DMS53 (cell line): Measurements from ENCODE around the gene ZNF581.

Experiments used
- DNase-seq: peaks from one replicate; lab custom pipeline; 2025; lab: John Stamatoyannopoulos, UW

ZNF581 gene

DNA sequence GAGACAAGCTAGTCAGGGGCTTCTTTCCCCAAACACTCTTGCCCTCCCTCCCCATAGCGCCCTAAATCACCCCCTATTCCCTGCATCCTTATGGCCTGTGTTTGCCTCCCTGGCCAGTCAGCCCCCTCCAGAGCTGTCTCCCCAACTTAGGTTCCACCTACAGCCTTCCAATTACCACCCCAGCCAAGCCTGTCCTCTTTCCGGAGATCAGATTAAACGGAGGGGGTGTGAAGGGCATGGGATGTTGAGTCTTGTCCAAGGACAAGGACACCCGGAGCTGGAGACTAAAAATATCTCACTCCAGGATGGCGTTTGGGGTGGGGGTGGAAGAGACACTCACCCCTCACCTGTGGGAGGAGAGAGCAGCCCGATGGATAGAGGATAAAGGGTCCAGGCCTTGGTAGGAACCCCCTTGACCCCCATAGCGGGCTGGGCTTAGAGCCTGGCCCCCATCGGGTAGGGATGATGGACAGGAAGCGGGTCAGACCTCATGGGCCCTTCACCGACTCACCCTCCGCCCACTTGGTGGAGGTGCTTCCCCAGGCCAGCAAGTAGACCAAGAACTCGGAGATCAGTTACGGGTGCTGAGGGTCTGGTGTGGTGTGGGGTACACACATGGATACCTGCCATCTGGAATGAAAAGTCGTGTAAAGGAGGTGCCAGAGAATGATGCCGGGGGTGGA is 32.0 kb upstream of the ZNF581 start:
- no peak for DNase-seq

DNA sequence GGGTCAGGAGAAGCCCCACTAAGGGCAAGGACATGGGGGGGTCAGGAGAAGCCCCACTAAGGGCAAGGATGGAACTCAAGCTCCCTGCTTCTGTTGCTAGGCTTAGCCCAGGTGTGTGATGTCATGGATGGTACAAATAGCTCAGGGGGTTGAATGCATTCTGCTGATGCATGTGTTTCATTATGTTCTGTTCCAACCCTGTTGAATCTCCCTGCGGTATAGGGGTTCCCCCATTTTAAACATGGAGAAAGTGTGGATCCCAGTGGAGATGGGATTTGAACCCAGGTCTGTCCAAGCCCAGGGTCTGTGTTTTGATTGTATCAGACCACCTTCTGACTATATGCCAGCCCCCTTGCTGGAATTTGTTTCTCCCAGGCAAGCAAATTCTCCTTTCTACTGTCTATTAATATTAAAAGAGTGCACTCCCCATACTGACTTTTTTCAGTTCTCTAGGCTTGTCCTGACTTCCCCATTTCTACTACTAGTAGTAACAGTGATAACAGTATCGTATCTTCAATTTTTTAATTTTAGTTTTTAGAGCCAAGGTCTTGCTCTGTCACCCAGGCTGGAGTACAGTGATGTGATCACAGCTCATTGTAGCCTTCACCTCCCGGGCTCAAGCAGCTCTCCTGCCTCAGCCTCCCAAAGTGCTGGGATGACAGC is 31.3 kb upstream of the ZNF581 start:
- no peak for DNase-seq

DNA sequence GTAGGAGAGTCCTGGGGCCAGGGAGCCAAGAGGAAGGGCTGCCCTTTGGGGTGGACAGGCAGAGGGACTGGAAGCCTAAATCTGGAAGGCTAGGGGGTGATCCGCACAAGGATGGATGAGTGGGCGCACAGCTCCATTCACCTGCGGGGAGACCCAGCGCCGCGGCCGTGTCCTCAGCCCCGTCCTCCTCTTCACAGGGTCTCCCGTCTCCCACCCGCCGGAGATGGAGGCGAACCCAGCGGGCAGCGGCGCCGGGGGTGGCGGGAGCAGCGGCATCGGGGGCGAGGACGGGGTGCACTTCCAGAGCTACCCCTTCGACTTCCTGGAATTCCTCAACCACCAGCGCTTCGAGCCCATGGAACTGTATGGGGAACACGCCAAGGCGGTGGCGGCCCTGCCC is 30.1 kb upstream of the ZNF581 start:
- DNase-seq, result no peak

DNA sequence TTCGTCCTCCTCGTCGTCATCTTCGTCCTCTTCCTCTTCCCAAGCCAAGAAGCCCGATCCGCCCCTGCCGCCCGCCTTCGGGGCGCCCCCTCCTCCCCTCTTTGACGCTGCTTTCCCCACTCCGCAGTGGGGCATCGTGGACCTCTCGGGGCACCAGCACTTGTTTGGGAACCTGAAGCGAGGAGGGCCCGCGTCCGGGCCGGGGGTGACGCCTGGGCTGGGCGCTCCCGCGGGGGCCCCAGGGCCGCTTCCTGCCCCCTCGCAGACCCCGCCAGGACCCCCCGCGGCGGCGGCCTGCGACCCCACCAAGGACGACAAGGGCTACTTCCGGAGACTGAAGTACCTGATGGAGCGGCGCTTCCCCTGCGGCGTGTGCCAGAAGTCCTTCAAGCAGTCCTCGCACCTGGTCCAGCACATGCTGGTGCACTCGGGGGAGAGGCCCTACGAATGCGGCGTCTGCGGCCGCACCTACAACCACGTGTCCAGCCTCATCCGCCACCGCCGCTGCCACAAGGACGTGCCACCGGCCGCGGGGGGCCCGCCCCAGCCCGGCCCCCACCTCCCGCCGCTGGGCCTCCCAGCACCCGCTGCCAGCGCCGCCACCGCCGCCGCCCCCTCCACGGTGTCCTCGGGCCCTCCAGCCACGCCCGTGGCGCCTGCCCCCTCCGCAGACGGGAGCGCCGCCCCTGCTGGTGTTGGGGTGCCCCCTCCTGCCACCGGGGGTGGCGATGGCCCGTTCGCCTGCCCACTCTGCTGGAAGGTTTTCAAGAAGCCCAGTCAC is 29.3 kb upstream of the ZNF581 start:
- DNase-seq, result no peak

DNA sequence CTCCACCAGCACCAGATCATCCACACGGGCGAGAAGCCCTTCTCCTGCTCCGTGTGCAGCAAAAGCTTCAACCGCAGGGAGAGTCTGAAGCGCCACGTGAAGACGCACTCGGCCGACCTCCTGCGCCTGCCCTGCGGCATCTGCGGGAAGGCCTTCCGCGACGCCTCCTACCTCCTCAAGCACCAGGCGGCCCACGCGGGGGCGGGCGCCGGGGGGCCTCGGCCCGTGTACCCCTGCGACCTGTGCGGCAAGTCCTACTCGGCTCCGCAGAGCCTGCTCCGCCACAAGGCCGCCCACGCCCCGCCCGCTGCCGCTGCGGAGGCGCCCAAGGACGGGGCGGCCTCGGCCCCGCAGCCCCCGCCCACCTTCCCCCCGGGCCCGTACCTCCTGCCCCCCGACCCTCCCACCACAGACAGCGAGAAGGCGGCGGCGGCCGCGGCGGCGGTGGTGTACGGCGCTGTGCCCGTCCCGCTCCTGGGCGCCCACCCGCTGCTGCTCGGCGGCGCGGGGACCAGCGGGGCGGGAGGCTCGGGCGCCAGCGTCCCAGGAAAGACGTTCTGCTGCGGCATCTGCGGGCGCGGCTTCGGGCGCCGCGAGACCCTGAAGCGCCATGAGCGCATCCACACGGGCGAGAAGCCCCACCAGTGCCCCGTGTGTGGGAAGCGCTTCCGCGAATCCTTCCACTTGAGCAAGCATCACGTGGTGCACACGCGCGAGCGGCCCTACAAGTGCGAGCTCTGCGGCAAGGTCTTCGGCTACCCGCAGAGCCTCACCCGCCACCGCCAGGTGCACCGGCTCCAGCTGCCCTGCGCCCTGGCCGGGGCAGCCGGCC is 28.5 kb upstream of the ZNF581 start:
- no peak for DNase-seq

DNA sequence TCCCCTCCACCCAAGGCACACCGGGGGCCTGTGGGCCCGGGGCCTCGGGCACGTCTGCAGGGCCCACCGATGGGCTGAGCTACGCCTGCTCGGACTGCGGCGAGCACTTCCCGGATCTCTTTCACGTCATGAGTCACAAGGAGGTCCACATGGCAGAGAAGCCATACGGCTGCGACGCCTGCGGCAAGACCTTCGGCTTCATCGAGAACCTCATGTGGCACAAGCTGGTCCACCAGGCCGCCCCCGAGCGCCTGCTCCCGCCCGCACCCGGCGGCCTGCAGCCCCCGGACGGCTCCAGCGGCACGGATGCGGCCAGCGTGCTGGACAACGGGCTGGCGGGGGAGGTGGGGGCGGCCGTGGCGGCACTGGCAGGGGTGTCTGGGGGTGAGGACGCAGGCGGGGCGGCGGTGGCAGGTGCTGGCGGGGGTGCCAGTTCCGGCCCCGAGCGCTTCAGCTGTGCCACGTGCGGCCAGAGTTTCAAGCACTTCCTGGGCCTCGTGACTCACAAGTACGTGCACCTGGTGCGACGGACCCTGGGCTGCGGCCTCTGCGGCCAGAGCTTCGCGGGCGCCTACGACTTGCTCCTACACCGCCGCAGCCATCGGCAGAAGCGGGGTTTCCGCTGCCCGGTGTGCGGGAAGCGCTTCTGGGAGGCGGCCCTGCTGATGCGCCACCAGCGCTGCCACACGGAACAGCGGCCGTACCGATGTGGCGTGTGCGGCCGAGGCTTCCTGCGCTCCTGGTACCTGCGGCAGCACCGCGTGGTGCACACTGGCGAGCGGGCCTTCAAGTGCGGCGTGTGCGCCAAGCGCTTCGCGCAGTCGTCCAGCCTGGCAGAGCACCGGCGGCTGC is 27.7 kb upstream of the ZNF581 start:
- DNase-seq, result no peak

DNA sequence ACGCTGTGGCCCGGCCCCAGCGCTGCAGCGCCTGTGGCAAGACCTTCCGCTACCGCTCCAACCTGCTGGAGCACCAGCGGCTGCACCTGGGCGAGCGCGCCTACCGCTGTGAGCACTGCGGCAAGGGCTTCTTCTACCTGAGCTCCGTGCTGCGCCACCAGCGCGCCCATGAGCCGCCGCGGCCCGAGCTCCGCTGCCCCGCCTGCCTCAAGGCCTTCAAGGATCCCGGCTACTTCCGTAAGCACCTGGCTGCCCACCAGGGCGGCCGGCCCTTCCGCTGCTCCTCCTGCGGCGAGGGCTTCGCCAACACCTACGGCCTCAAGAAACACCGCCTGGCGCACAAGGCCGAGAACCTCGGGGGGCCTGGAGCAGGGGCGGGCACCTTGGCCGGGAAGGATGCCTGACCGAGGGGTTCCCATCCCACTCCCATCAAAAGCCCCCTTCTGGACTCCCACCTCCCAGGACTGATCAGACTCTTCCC is 27.0 kb upstream of the ZNF581 start:
- no peak for DNase-seq

DNA sequence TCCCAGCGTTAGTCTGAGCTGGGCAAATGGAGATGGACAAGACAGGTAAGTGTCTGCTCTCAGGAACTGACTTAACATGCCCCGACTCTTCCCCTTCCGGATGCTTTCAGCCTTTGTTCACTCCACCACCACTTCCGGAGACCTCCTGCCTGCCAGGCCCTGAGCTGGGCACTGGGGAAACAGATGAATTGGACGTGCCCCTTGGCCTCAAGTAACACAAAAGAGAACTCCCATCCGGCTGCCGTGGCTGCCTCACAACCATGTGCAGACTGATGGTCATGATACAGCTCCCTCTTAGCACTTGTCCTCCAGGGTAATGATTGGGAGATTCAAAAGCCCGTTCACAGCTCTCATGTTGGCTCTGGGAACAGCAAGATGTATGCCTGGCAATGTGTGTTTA is 26.0 kb upstream of the ZNF581 start:
- no peak for DNase-seq

DNA sequence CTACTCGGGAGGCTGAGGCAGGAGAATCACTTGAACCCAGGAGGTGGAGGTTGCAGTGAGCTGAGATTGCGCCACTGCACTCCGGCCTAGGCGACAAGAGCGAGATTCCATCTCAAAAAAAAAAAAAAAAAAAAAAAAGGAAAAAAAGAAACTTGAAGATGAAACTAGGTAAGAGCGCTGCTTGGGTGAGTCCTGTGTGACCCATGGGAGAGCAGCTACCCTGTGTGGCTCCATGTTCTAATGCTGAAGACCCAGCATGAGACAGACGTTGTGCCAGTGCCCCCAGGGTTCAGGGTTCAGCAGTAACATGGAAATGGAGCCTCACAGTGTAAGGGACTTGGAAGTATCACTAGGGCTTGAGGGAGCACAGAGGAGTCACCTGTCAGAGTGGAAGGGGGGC is 25.0 kb upstream of the ZNF581 start:
- no peak for DNase-seq

DNA sequence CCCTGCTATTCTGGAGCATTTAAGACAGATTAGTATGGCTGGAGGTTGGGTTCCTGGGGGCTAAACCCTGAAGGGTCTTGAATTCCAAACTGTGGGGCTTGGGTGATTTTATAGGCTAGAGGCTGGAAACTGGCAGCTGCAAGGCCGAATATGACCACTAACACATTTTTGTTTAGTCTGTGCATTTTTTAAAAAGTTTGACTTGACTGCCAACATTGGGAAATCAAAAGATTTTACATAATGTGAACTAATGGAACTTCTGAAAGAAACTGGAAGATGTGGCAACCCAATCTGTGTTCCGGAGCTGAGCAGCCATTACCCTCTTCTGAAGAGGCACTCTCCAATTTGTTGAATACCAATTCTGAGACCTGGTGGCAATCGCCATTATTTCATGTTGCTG is 24.2 kb upstream of the ZNF581 start:
- no peak for DNase-seq

DNA sequence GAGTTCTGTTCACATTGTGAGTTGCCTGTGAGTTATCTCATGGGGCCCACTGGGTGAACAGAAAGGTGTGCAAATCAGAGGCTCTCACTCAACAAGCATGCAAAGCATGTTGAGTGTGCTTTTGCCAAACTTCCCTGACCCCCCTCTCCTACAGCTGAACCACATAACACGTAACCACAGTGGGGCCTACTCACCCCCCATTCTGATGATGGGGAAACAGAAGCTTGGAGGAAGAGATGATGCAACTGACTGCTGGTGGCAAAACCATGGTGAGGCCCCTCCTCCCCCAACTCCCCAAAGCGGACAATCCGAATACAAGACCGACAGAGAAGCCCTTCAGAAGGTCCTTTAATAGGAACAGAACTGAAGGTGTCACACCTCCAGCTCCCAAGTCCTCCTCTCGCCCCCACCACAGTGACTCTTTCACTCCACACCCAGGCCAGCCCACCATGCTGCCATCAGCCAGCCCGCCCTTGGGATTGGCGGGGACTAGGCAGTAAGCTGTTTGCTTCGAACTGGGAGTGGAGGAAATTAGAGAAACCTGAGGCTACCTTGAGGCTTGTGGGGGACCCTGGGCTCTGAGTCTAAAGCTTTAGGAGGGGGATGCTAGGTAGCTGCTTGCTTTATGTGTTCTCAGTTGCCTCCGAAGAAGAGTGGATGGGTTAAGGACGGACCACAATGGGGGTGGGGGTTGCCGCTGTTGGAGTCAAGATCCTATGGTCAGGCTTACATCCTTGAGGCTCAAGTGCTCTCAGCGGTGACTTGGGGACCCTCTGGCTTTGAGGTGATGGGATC is 22.8 kb upstream of the ZNF581 start:
- DNase-seq, result no peak

DNA sequence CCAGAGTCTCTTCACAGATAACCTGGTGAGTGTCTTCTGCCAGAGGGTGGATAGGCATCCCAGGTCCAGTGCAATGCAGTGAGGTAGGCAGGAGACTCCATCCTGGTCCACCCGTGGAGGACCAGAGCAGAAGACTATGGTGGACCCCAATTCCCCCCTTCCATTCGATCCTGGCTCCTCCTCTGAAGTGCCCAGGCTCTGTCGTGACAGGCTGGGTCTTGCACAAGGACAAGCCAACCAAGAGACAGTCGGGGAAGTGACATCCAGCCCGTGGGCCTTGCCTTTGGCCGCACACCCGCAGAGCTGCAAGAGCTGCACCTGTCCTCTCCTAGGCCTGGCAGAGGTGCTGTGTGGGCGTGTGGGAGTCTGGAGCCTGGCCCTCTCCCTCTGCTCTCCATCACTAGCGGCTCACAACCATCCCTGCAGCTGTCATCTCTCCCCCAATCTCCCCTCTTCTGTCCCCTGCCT is 22.2 kb upstream of the ZNF581 start:
- DNase-seq, result peak; percentile 21

DNA sequence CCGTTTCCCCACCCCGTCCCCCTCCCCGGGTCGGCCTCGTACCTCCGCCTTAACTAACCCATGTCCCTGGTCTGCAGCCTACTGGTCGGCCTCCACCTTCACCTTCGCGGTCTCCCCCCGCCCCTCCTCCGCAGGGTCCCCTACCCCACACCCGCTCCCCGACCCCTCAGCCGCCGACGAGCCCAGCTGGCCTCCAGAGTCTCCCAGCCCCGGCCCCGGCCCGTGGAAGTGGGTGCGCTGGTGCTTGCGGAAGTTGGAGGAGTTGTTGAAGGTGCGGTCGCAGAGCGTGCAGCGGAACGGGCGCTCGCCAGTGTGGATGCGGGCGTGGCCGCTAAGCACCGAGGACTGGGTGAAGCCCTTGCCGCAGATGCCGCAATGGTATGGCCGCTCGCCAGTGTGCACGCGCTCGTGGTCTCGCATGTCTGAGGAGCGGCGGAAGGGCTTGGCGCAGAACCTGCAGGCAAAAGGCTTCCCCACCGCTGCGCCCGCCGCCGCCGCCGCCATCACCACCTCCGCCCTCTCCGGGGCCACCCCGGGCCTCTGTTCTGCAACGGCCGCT is 21.7 kb upstream of the ZNF581 start:
- no peak for DNase-seq

DNA sequence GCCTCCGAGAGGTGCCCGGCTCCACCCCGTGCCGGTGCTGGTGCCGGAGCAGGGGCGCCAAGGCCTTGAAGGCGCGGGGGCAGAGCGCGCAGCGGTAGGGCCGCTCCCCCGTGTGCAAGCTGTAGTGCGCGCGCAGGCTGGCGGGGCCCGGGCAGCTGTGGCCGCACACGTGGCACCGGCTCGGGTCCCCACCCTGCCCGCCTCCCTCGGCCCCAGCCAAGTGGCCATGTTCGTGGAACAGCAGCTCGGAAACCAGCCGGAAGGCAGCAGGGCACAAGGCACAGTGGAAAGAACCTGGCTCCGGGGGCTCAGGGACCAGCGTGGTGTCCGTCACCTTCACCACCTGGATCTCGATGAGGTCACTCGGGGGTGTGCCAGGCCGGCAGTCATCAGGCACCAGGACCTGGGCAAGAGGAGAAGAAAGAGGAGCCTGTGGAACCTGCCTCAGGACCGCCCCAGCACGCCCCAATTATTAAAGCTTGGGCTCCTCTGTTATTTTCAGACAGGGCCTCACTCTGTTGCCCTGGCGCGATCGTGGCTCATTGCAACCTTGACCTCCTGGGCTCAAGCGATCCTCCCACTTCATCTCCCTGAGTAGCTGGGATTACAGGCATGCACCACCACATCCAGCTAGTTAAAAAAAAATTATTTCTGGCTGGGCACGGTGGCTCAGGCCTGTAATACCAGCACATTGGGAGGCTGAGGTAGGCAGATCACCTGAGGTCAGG is 21.0 kb upstream of the ZNF581 start:
- DNase-seq, result no peak

DNA sequence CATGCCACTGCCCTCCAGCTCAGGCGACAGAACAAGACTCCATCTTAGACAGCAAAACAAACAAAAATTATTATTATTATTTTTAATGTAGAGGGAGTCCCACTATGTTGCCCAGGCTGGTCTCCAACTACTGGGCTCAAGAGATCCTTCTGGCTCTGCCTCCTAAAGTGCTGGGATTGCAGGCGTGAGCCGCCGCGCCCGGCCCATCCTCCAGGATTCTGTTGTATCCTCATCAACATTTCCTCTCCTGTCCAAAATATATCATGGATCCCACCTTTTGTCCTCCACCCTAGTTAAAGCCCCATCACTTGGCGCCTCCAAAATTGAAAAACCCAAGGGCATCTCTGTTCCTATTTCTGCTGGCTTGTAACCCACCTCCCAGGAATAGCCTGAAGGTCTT is 20.3 kb upstream of the ZNF581 start:
- no peak for DNase-seq

DNA sequence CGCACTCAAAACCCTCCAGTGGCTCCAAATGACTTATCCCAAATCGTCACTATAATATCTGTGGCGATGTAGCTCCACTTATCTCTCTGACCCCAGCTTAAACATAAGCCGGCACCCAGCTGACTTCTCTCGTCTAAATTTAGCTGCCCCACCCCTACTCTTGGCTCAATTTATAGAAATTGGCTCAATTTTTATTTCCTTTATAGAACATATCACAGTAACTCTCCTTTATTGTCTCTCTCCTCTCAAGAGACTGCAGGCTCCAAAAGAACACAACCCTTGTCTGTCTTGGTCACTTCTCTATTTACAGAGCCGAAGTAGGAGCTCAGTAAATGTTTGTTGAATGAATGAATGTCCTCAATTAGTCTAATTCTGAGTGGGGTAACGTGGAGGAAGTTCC is 19.9 kb upstream of the ZNF581 start:
- DNase-seq, result no peak

DNA sequence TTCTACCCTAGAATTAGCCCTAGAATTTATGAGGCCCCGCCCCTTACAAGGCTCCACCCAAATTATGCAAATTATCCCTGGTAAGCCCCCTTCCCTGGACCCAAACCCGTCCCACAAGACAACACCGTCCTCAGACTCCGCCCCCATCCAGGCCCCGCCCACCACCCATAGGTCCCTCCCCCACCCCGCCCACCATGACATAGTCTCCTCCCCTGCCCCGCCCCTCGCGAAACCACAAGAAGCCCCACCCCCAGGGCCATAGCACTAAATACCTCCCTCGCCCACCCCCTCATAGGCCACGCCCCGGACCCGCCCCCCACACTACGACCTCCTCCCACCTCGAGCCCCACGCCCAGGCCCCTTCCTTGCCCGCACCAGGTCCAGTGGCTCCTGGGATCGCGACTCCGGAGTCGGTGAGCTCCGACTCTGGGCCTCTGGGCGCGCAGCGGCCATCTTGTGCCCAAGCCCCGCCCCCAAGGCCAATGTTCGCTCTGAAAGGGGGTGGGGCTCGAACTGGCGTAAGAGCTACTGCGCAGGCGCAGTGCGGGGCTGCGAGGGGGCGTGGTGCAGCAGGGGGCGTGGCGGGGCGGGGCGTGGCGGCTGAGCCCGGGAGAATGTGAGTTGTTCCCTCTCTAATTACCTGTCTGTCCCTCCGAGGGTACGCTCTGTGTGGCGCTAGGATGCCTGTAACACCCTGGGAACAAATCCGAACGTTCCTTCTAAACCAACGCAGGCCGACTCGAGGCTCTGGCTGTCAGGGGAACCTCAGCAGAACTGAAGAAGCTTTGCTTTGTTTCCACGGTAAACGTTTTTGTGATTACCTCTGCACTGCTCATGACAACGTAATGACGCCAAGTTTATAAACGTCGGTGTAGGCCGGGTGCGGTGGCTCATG is 19.1 kb upstream of the ZNF581 start, which contains the start of gene ZNF784:
TSS of gene ZNF784 (minus strand) at position 458 of the 895 bp plus-strand sequence. CDS start at position 453, 5 bp downstream.
- peak; percentile 96 for DNase-seq

DNA sequence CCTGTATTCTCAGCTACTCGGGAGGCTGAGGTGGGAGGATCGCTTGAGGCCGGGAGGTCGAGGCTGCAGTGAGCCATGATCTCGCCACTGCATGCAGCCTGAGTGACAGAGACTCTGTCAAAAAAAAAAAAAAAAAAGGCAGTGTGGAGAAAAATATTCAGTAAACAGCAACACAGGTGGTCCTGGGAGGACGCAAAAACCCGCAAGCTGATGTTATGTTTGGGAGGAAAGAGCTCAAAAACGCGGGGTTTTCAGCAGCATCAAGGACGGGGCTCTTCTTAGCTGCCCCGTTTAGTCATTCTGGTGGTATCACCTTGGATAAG is 18.5 kb upstream of the ZNF581 start:
- DNase-seq, result peak; percentile 46
